BLaER1 (cell line): ENCODE measurements around the gene SMAD2.

Source experiments
- H3K27ac ChIP-seq: shearing (Covaris generic); formaldehyde crosslinking; 2 replicates; pipeline ENCODE4 v1.8.1; 2022
- H3K27me3 ChIP-seq: shearing (Covaris generic); formaldehyde crosslinking; 2 replicates; pipeline ENCODE4 v1.8.1; 2022
- H3K36me3 ChIP-seq: shearing (Covaris generic); formaldehyde crosslinking; 2 replicates; pipeline ENCODE4 v1.8.1; 2022
- H3K4me1 ChIP-seq: shearing (Covaris generic); formaldehyde crosslinking; 2 replicates; pipeline ENCODE4 v1.8.1; 2022
- H3K4me2 ChIP-seq: shearing (Covaris generic); formaldehyde crosslinking; 2 replicates; pipeline ENCODE4 v1.8.1; 2022
- H3K4me3 ChIP-seq: shearing (Covaris generic); formaldehyde crosslinking; 2 replicates; pipeline ENCODE4 v1.8.1; 2022
- H3K9ac ChIP-seq: shearing (Covaris generic); formaldehyde crosslinking; 2 replicates; pipeline ENCODE4 v1.8.1; 2022
- H3K9me3 ChIP-seq: shearing (Covaris generic); formaldehyde crosslinking; 2 replicates; pipeline ENCODE4 v1.8.1; 2022
- H4K20me1 ChIP-seq: shearing (Covaris generic); formaldehyde crosslinking; 2 replicates; pipeline ENCODE4 v1.8.1; 2022
- Cebpa-rat ChIP-seq: shearing (Covaris generic); IDR thresholded peaks from 2 replicates; pipeline ENCODE4 v1.8.1; 2022

SMAD2 gene

DNA sequence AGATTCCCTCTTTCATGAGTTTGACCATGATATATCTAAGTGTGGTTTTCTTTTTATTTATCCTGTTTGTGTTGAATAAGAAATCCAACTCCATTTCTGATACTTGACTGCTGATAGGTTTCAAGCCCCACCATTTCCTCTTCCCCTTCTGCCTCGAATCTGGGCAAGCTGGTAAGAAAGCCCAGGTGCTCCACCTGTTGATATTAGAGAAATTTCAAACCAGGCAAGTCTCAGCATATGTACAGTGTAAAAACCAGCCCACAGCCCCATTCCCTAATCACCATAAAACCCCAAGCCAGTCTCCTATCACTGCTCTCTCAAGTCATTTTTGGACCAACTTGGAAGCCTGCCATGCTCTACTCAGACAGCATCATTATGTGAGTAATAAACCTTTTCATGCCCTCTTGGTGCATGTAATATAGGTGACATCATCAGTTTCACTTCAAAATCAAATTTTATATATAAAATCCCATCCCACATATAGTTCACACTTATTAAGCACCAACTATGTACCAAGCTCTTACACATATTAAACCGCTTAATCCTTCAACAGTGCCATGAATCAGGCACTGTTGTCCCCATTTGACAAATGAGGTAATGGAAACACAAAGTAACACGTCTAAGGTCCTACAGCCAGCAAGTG lies 46.6 kb downstream of the SMAD2 start:
- TF ChIP-seq Cebpa-rat: no peak
- Histone ChIP-seq H4K20me1 (peaks cover 31% of the 10 kb centered on the region), H3K36me3 (peaks cover 70% of the 10 kb centered on the region), H3K4me3 (no peak overlapping the region), H3K4me1 (no peaks in the 10 kb centered on the region), H3K27me3 (no peaks in the 10 kb centered on the region), H3K9ac (no peak overlapping the region), H3K4me2 (no peak overlapping the region), H3K27ac (no peak overlapping the region), H3K9me3 (no peaks in the 10 kb centered on the region)

DNA sequence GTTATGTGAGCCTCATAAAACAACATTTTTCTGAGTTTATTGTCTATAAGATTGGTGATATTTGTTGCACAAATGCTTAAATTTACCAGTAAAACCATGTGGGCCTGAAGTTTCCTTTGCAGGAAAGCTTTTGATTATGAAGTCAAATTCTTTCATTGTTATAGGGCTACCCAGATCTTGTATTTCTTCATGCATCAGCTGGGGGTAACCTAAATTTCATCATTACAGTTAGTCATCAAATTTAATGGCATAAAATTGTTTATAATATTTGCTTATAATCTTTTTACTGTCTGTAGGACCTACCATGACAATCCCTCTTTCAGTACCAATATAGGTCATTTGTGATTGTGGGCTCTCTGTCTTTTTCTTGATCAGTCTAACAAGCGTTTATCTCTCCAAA lies 47.8 kb downstream of the SMAD2 start:
- Histone ChIP-seq H3K27ac (no peak overlapping the region), H3K36me3 (peaks cover 64% of the 10 kb centered on the region), H3K4me3 (no peak overlapping the region), H4K20me1 (peaks cover 44% of the 10 kb centered on the region), H3K9ac (no peak overlapping the region), H3K9me3 (no peaks in the 10 kb centered on the region), H3K27me3 (no peaks in the 10 kb centered on the region), H3K4me1 (no peaks in the 10 kb centered on the region), H3K4me2 (no peak overlapping the region)
- no peak for TF ChIP-seq Cebpa-rat

DNA sequence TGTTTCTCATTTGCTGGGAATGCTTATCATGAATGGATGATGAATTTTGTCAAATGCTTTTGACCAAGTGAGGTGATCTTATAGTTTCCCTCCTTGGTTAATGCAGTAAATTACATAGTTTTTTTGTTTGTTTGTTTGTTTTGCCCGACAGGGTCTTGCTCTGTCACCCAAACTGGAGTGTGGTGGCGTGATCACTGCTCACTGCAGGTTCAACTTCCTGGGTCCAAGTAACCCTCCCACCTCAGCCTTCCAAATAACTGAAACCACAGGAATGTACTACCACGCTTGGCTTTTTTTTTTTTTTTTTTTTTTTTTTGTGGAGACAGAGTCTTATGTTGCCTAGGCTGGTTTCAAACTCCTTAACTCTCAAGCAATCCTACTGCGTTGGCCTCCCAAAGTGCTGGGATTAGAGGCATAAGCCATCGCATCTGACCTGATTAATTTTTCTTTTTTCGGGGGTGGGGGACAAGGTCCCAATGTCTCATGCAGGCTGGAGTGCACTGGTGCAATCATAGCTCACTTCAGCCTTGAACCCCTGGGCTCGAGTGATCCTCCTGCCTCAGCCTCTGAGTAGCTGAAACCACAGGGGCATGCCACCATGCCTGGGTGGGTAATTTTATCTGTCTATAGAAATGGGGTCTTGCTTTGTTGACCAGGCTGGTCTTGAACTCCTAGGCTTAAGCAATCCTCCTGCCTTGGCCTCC lies 48.6 kb downstream of the SMAD2 start:
- H3K4me1 ChIP-seq: no peaks in the 10 kb centered on the region
- no peaks in the 10 kb centered on the region for H3K27me3 ChIP-seq
- H3K36me3 ChIP-seq: peaks cover 57% of the 10 kb centered on the region
- H3K4me2 ChIP-seq: no peak overlapping the region
- H3K27ac ChIP-seq: no peak overlapping the region
- no peak overlapping the region for H3K9ac ChIP-seq
- no peaks in the 10 kb centered on the region for H3K9me3 ChIP-seq
- no peak overlapping the region for H3K4me3 ChIP-seq
- no peak for TF ChIP-seq Cebpa-rat
- peaks cover 46% of the 10 kb centered on the region for H4K20me1 ChIP-seq

DNA sequence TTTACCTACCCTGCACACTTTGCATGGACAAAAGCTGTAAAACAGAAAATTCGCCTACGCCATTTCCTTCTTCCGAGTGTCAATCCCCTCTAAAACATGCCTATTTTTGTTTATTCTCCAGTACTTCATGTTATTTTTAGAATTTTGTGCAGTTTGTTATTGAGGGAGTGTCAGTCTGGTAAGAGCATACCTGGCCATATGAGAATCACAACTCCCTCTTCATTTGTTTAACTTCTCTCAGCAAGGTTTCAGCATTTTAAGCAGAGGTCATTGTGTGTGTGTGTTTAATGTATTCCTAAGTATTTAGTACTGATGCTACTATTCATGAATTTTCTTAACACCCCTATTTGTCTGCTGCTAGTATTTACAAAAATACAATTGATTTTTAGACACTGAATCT lies 49.4 kb downstream of the SMAD2 start:
- H3K4me1 ChIP-seq: no peaks in the 10 kb centered on the region
- no peak overlapping the region for H3K4me3 ChIP-seq
- TF ChIP-seq Cebpa-rat: no peak
- H3K9ac ChIP-seq: no peak overlapping the region
- no peaks in the 10 kb centered on the region for H3K9me3 ChIP-seq
- peaks cover 51% of the 10 kb centered on the region for H3K36me3 ChIP-seq
- H4K20me1 ChIP-seq: peaks cover 46% of the 10 kb centered on the region
- H3K4me2 ChIP-seq: no peak overlapping the region
- H3K27me3 ChIP-seq: no peaks in the 10 kb centered on the region
- H3K27ac ChIP-seq: no peak overlapping the region

DNA sequence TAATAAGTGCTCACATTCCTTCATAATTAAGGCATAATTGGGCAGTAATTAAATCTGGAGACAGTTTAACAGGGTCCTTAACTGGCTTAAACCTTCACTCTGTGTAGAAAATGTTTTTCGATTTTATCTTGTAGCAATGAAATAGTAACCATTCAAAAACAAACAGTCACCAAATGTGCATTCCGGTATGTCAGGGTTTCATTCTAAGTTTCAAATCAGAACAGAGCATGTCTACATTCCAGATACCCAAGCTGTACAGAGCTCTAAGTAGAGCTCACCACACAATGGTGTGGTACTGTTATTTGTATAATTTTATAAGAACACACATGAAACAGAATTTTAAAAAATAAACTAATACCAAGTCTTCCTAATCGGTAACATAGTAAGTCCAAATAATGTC lies 52.6 kb downstream of the SMAD2 start:
- H3K4me2 ChIP-seq: no peak overlapping the region
- H4K20me1 ChIP-seq: peaks cover 52% of the 10 kb centered on the region
- peaks cover 35% of the 10 kb centered on the region for H3K36me3 ChIP-seq
- H3K9ac ChIP-seq: no peak overlapping the region
- H3K27ac ChIP-seq: no peak overlapping the region
- H3K9me3 ChIP-seq: no peaks in the 10 kb centered on the region
- no peaks in the 10 kb centered on the region for H3K4me1 ChIP-seq
- TF ChIP-seq Cebpa-rat: no peak
- no peaks in the 10 kb centered on the region for H3K27me3 ChIP-seq
- no peak overlapping the region for H3K4me3 ChIP-seq

DNA sequence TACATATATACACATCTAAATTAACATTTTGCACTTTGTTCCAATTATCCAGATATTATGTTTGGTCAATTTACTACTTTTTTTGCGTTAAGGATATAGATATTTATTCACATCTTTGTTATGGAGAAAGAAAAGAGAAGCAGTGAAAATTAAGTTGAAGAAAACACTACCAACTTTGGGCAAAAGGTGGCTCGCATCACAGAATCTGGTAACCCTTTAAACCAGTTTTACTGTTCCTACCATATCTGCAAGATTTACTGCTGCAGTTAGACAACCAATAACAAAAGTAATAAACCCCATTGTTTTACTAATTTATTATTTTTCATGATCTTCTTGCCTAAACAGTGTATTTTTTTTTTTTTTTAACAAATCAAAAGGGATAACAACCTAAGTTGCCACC lies 53.6 kb downstream of the SMAD2 start:
- Histone ChIP-seq H3K27ac (no peak overlapping the region), H3K4me2 (no peak overlapping the region), H3K4me1 (no peaks in the 10 kb centered on the region), H3K9ac (no peak overlapping the region), H3K27me3 (no peaks in the 10 kb centered on the region), H4K20me1 (peaks cover 63% of the 10 kb centered on the region), H3K36me3 (peaks cover 29% of the 10 kb centered on the region), H3K4me3 (no peak overlapping the region), H3K9me3 (no peaks in the 10 kb centered on the region)
- TF ChIP-seq Cebpa-rat: no peak

DNA sequence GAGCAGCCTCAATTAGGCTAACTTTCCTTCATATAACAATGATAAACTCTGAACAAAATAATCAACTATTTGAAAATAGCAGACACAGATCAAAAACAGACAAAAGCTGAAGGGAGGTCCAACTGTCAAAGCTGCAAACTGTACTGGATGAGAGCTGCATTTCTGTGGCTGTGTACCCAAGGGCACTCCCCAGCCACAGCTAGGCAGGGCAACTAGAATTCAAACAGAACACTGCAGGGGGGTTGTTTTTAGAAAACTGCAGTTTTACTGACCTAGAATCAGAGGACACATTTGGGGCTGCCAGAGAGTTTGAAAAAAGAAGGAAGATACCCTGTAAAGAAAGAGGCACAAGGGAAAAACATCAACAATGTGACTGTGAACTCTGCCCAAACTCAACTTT lies 56.8 kb downstream of the SMAD2 start:
- Histone ChIP-seq H3K4me2 (no peak overlapping the region), H3K4me1 (no peaks in the 10 kb centered on the region), H3K9ac (no peak overlapping the region), H3K27ac (no peak overlapping the region), H3K4me3 (no peak overlapping the region), H4K20me1 (peaks cover 66% of the 10 kb centered on the region), H3K27me3 (no peaks in the 10 kb centered on the region), H3K9me3 (no peaks in the 10 kb centered on the region), H3K36me3 (peaks cover 21% of the 10 kb centered on the region)
- TF ChIP-seq Cebpa-rat: no peak

DNA sequence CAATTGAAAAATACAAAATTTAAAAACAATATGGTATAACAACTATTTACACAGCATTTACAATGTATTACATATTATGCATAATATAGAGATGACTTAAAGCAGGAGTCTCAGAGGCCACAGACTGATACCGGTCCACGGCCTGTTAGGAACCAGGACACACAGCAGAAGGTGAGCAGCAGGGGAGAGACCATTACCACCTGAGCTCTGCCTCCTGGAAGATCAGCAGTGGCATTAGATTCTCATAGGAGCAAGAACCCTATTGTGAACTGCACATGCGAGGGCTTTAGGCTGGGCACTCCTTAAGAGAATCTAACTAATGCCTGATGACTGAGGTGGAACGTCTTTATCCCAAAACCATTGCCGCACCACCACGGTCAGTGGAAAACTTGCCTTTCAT lies 58.0 kb downstream of the SMAD2 start:
- no peak overlapping the region for H3K4me2 ChIP-seq
- no peaks in the 10 kb centered on the region for H3K4me1 ChIP-seq
- H4K20me1 ChIP-seq: peaks cover 54% of the 10 kb centered on the region
- no peaks in the 10 kb centered on the region for H3K9me3 ChIP-seq
- no peak for TF ChIP-seq Cebpa-rat
- H3K9ac ChIP-seq: no peak overlapping the region
- H3K36me3 ChIP-seq: peaks cover 24% of the 10 kb centered on the region
- H3K4me3 ChIP-seq: no peak overlapping the region
- no peaks in the 10 kb centered on the region for H3K27me3 ChIP-seq
- no peak overlapping the region for H3K27ac ChIP-seq

DNA sequence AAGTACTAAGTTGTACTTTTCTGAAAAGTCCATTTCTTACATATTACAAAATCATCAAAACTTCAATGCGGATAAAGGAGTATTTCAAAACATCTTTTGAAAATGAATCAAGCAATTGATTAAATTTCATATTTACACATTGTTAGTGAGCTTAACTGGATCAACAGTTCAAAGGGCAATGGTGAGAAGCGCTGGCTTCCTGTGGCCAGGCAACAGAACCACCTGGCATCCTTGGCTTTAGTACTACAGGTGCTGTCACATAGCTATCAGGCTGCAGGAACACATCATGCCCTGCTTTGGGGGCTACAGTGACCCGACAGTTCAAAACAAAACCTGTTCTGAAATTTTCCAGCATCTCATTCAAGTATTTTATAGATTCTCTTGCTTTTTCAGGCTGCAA lies 59.2 kb downstream of the SMAD2 start:
- Histone ChIP-seq H3K9me3 (no peaks in the 10 kb centered on the region), H3K36me3 (peaks cover 29% of the 10 kb centered on the region), H4K20me1 (peaks cover 59% of the 10 kb centered on the region), H3K9ac (no peak overlapping the region), H3K27ac (no peak overlapping the region), H3K4me1 (no peaks in the 10 kb centered on the region), H3K4me3 (no peak overlapping the region), H3K27me3 (no peaks in the 10 kb centered on the region), H3K4me2 (no peak overlapping the region)
- TF ChIP-seq Cebpa-rat: no peak

DNA sequence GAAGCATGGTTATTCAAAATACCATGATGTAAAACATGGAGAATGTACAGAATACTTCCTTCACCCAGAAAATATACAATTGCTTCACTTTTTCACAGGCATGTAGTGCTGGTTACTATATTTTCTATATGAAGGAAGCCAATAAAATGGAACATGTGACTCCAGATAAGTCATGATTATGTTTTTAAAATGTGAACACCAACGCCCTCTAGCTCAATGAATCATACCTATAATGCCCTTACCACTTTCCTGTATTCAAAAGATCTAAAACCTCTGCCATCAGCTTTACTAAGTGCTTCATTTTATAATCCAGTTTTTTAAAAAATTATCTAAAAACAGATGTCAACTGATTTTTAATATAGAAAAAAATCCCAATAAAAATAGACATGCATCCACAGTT lies 59.9 kb downstream of the SMAD2 start:
- Histone ChIP-seq H3K27ac (no peak overlapping the region), H3K4me2 (no peak overlapping the region), H3K9me3 (no peaks in the 10 kb centered on the region), H3K4me3 (no peak overlapping the region), H3K4me1 (no peaks in the 10 kb centered on the region), H3K36me3 (peaks cover 33% of the 10 kb centered on the region), H3K9ac (no peak overlapping the region), H4K20me1 (peaks cover 59% of the 10 kb centered on the region), H3K27me3 (no peaks in the 10 kb centered on the region)
- no peak for TF ChIP-seq Cebpa-rat

DNA sequence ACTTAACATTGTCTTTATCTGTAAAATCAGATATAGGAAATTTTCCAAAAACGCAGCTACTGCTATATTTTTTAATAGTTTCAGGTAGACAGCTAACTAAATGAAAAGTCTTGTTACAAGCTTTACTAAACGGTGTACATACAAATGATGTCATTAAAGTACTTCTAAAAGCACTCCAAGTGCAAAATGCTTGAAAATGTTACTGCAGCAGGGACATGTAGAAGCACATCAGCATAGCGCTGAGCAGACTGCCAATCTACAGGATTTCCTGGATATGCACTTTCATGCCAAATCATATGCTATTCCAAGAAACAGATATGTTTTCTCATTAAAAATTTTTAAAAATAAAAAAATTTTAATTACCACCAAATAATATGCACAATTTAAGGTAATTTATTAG lies 61.7 kb downstream of the SMAD2 start:
- Histone ChIP-seq H3K9ac (no peak overlapping the region), H4K20me1 (peaks cover 43% of the 10 kb centered on the region), H3K4me1 (no peaks in the 10 kb centered on the region), H3K4me2 (no peak overlapping the region), H3K27me3 (no peaks in the 10 kb centered on the region), H3K36me3 (peaks cover 38% of the 10 kb centered on the region), H3K4me3 (no peak overlapping the region), H3K27ac (no peak overlapping the region), H3K9me3 (no peaks in the 10 kb centered on the region)
- no peak for TF ChIP-seq Cebpa-rat
